ENCODE data around the gene STRAP.
A peak's percentile ranks its signal among the peaks of the same experiment; 100 is the strongest.
"Not testable (repeated sequence)": the region's sequence is repeated elsewhere in the genome, so short reads cannot be mapped to it uniquely, and the experiment has no call there.

STRAP gene

DNA sequence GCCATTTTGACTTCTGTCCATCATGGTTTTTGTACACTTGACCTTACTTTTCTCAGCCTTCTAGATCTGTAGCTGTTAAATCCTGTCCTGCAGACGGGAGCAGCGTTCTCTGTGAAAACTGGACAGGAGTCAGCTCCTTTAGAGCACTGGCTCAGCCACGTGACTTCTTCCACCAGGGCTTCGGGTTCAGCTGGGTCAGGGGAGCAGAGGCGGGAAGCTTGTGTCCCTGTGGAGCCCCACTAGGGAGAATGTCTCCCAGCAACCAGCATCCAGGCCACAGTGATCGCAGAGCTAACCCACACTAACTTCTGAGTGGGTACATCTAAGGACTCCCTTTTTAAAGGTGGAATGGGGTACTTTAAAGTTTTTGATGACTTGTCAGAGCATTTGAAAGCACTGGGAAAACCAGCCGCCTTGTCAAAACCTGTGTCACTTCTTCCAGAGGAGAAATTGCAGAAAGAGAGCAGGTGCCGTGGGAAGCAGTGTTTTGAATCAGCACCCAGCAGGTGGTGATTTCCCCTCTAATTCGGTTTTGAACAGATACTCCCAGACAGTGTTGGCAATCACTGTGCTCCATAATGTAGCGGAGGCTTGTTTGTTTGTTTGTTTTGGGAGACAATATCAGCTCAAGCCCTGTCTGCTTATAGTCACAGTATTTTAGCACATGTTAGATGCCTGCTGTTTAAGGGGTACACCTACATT lies 46.8 kb downstream of the STRAP start:
- DNase-seq, result peak; percentile 31

DNA sequence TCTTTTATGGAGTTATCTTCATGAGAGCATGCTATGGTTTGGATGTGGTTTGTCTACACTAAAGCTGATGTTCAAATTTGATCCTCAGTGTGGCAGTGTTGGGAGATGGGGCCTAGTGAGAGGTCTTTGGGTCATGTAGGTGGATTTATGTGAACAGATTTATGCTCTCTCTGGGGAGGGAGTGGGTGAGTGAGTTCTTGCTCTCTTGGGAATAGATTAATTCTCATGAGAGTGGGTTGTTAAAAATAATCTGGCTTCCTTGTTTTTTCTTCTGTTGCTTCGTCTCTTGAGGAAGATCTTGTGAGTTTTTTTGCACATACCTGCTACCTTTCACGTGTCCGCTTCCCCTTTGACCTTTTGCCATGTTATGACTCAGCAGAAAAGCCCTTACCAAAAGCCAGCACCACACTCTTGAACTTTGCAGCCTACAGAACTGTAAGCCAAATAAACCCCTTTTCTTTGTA lies 49.4 kb downstream of the STRAP start:
- no peak for DNase-seq

DNA sequence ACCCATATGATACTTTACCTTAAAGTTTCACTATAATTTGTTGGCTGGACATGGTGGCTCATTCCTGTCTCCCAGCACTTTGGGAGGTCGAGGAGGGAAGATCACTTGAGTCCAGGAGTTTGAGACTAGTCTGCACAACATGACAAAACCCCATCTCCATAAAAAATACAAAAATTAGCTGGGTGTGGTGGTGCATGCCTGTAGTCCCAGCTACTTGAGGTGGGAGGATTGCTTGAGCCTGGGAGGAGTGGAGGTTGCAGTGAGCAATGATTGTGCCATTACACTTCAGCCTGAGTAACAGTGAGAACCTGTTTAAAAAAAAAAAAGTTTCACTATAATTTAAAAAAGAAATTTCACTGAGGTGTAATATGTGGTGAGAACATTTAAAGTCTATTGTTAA lies 50.1 kb downstream of the STRAP start:
- DNase-seq, result no peak

GRCh38 chr12:15932971-15933370 lies 50.8 kb downstream of the STRAP start:
- DNase-seq, result no peak

DNA sequence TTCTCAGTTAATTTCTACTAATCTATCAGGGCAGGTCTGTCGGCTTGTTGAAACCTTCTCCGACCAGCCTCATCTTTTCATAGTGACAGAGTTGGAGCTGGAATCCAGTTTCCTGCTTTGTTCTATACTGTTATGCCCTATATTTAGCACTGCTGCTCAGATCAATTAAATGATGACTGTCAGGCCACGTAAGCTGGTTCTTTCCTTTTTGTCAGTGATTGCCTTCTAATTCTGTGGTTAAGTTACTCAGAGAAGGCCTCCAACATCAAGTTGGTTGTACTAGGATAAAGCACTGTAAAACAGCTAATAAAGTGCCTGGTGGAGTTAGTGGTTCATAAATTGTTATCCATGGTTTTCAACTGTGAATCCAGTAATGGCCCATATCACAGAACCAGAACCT lies 51.6 kb downstream of the STRAP start:
- DNase-seq, result no peak

- no peak for DNase-seq
These were observed 54.6 kb downstream of the STRAP start for GRCh38 chr12:15936751-15937150.

- no peak for DNase-seq
These were observed 55.7 kb downstream of the STRAP start for GRCh38 chr12:15937902-15938301.

- no peak for DNase-seq
These were observed 56.9 kb downstream of the STRAP start for GRCh38 chr12:15939111-15939510.

GRCh38 chr12:15942475-15942874 lies 60.3 kb downstream of the STRAP start:
- DNase-seq, result no peak

- DNase-seq, result not testable (repeated sequence)
These were observed 61.3 kb downstream of the STRAP start for GRCh38 chr12:15943519-15943918.

GRCh38 chr12:15948461-15948860 lies 66.3 kb downstream of the STRAP start:
- not testable (repeated sequence) for DNase-seq

All from midbrain (tissue), 1 donor.